Hindlimb muscle (tissue), 1 donor: ENCODE data around the gene PODXL2. TPM values are rescaled to one million over a fixed set of nuclear protein-coding genes. Genes with fewer than 3 reads are reported as not detected.

ENCODE experiments used
- DNase-seq: peaks from one replicate; pipeline ENCODE4 v3.0.0-alpha.2; 2013
- polyA plus RNA-seq: library from polyadenylated mRNA; unstranded; fragments of 120-200 nt; gene quantifications from one replicate; pipeline ENCODE4 v1.2.1, GENCODE V29; 2013; ENCODE audit not compliant: insufficient read length

Gene PODXL2, protein sequence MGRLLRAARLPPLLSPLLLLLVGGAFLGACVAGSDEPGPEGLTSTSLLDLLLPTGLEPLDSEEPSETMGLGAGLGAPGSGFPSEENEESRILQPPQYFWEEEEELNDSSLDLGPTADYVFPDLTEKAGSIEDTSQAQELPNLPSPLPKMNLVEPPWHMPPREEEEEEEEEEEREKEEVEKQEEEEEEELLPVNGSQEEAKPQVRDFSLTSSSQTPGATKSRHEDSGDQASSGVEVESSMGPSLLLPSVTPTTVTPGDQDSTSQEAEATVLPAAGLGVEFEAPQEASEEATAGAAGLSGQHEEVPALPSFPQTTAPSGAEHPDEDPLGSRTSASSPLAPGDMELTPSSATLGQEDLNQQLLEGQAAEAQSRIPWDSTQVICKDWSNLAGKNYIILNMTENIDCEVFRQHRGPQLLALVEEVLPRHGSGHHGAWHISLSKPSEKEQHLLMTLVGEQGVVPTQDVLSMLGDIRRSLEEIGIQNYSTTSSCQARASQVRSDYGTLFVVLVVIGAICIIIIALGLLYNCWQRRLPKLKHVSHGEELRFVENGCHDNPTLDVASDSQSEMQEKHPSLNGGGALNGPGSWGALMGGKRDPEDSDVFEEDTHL
- polyA plus RNA-seq = 5.3 TPM

DNA sequence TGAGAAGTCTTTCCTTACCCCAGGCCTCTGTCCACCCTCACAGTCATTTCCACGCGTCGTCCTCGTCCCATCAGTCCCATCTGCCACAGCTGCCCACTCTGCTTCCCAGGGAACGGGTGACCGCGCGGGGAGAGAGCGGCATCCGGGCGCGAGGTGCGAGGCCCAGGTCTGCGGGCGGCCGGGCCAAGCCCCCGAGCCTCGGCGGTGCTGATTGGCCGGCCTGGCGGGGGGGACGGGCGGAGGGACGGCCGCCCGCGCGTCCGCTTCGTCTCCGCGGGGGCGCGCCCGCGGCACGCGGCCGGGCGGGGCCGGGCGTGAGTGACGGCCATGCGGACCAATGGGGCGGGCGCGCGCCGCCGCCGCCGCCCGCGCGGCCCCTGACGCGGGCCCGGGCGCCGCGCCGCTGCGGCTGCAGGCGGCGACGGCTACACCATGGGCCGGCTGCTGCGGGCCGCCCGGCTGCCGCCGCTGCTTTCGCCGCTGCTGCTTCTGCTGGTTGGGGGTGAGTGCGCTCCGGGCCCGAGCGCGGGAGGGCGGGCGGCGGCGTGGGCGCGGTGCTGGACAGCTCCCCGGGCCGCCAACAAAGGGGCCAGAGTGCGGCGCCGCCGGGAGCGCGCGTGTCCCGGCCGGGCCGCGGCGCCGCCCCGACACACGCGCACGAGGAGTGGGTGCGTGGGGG is at the start of gene PODXL2:
Gene PODXL2 (plus strand): TSS at position 398 of the 679 bp plus-strand sequence. CDS start 35 bp downstream, at position 433.
- peak; percentile 75 for DNase-seq

DNA sequence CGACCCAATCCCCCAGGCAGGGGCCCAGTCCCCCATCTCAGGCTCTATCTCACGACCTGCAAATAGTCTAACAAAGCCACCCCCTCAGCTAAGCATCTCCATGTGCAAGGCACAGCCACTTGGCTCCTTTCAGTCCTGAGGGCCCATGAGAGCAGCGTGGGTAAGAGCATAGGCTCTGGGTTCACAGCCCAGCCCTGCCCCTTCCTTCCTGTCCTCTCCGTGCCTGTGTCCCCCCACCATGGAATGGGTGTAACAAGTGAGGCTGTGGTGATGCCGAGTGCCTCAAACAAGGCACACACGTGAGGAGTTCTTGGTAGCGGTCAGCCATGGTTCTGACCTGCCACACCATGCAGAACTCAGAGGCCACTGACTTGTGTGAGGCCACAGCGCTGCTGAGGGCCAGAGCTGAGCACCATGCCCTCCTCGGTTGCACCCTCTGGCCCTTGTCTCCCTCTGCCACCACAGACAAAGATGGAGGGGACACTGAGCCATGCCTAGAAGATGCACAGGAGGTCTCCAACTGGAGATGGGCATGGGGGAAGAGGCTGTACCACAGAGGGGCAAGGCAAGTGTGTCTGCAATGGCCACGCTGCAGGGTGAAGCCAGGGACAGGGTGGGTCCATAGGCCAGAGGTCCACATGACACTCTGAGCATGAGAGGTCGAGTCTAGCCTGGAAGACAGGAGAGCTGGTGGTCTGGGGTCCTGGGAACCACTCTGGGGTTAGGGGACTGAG is 48.5 kb upstream of the PODXL2 start:
- DNase-seq = no peak

GRCh38 chr3:127584734-127585133 is 44.3 kb upstream of the PODXL2 start:
- DNase-seq = no peak

GRCh38 chr3:127585163-127585812 is 43.7 kb upstream of the PODXL2 start:
- DNase-seq = no peak

DNA sequence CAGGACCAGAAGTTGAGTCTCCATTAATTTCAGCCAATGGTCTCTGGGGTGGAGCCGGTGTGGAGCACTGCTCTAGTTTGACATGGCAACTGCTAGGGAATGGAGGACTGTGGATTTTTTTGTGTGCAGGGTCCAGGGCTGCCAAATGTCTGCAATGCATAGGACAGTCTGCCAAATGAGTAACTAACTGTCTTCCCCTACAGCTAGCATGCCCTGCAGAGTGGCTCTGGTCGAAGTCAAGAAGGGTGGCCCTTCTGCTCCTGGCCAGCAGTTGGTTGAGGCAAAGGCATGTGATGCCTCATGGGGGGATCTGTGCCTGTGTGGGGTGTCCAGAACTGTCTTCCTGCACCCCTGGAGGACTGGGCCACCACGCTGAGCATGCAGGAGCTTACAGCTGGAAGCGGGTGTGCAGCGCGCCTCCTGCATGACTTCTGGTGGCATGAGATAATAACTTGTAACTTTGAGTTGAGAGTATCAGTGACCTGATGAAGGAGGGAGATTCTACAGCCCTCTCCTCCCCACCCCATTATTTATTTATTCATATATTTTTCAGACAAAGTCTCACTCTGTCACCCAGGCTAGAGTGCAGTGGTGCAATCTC is 43.1 kb upstream of the PODXL2 start:
- DNase-seq = no peak

DNA sequence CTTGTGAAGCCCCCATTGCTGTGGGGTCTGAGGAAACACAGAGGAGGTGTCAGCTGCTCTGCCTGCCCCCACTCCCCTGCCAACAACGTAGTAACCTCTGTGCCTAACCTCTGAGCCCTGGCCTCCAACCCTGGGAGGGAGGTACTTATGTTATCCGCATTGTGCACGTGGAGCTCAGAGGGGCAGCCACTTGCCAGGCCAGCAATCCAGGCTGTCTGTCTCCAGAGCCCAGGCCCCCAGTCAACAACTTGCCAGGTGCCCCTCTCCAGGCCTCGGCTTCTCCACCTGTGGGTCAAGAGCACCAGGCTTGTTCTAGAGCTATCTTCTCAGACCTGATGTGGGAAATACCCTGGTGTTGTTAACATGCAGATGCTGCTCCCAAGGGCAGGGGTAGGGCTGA is 41.1 kb upstream of the PODXL2 start:
- no peak for DNase-seq

- DNase-seq = no peak
These were observed 40.0 kb upstream of the PODXL2 start for GRCh38 chr3:127588806-127589577.

DNA sequence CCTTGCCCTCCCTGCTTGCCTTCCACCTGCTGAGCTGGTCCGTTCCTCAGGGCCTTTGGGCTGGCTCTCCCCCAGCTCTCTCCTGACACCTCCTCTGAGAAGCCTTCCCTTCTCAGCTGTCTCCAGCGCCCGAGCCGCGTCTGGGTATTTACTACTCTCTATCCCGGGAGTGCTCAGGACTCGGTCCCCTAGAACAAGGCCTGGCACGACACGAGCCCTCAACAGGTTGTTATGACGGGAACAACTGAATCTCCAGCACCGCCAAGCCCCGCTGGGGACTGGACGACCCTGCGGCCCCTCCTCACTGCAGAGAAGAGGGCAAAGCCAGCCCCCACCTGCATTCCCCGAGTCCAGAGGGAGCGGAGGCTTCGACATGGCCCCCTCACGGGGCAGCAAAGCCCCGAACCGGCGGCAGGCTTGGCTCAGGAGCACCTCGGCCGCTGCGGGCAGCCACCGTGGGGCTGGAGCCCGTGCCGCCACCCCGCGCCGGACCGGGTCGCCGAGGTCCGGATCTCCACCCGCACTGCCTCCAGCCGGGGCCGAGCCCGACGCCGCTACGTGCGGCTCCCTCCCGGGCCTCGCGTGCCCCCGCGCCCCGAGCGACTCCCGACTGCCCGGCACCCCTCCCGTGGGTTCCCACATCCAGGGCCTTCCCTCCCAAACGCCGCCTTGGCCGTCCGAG is 39.2 kb upstream of the PODXL2 start:
- DNase-seq = no peak

GRCh38 chr3:127590282-127590592 is 38.7 kb upstream of the PODXL2 start:
- no peak for DNase-seq

DNA sequence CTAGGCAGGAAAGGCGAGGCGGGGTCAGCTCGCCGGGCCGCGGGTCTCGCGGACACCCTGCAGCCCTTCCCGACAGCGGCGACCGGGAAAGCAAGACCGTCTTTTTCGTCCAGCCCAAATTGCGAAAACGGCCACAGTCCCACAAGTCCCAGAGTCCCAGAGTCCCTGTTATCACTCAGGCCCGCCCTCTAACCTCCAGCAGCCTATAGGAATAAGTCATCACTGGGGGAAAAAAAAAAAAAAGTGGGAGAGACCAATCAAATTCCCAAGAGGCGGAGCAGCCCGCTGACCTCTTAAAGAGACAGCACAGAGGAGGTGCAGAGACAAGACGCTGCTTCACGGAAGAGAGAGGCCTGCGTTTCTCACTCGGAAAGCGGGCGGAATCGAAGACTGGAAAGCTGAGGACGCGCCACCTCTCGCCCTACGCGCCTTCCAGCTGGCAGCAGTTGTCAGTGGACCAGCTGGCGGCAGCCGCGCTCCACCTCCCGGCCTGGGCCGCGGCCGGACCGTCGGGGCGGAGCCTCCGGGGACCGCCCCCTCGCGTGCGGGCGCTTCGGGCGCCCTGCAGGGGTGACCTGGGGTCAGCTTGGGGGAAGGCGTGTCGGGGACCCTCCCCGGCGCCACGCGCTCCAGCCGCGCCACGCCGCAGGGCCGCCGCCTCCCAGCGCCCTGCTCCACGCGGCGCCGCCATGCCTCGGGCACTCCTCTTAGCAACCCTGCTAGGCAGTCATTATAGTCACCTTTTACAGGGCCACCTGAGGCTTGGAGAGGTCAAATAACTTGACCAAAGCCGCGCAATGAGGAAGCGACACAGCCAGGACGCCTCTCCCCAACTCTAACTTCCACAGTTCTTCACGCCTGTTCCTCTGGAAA is 38.2 kb upstream of the PODXL2 start, which contains the start of gene TPRA1:
Gene TPRA1 (minus strand): TSS at position 141 of the 873 bp plus-strand sequence. CDS start 10,587 bp downstream, outside the sequence.
- peak; percentile 93 for DNase-seq

DNA sequence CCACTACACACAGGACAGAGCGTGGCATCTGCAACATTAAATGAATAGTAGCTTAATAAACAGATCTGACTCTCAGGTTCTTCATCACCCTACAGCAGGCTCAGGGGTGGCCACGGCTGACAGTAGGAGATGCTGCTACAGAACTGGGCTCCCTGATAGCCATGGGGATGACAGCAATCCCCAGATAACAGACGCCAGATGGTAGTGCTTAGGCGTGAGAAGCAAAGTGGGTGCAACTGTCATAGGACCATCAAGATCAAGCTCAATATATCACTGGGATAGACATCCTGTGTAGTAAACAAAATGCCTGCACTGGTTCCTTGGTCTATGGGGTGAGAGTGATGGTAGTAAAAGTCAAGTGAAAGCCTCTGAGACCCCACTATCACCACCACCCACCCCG is 35.8 kb upstream of the PODXL2 start:
- DNase-seq = no peak

GRCh38 chr3:127595303-127595702 is 33.7 kb upstream of the PODXL2 start:
- no peak for DNase-seq

GRCh38 chr3:127597020-127597771 is 31.8 kb upstream of the PODXL2 start:
- no peak for DNase-seq

DNA sequence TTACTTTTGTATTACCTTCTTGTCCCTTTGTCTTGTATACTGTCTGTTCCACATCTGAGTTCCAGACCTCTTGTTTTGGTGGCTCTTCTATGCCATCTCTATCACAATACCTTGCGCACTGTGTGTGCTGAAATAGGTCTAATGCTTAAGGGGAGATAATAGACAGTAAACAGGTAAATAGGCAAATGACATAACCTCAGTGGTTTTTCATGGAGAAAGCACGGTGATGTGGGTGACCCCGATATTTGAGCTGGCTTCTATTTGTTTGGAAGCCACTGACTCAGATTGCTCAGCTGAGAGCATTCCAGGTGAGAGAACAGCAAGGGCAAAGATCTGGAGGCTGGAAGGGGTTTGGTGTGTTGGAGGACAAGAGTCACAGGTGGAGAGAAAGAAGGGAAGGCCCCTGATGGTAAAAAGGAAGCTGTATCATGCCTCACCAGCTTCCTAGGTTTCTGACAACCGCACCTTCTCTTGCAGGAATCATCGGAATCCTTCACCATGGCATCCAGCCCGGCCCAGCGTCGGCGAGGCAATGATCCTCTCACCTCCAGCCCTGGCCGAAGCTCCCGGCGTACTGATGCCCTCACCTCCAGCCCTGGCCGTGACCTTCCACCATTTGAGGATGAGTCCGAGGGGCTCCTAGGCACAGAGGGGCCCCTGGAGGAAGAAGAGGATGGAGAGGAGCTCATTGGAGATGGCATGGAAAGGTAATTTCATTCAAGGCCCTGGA is 30.0 kb upstream of the PODXL2 start:
- DNase-seq = no peak

GRCh38 chr3:127600749-127601456 is 28.1 kb upstream of the PODXL2 start:
- DNase-seq = no peak

DNA sequence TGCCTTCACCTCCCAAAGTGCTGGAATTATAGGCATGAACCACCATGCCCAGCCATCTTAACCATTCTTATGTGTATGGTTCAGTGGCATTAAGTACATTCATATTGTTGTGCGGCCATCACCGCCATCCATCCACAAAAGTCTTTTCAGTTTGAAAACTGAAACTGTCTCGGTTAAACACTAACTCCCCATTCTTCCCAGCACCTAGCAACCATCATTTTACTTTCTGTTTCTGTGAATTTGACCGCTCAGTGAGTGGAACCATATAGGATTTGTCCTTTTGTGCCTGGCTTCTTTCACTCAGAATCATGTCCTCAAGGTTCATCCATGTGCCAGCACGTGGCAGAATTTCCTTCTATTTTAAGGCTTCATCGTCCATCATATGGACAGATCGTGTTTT is 24.9 kb upstream of the PODXL2 start:
- no peak for DNase-seq

- no peak for DNase-seq
These were observed 24.3 kb upstream of the PODXL2 start for GRCh38 chr3:127604546-127605165.
